HCT116 (cell line): ENCODE results near the gene CALR3.

ENCODE experiments used
- CTCF ChIP-seq, 3 experiments: fragments of 200-600 bp in 1 of 3; sonication (generic) in 1 of 3; IDR thresholded peaks in 2 of 3; conservative IDR thresholded peaks in 1 of 3; 2 replicates each; pipeline ENCODE4 v1.5.1; 2012 to 2017; ENCODE audit warnings: low read depth in 2 of 3, low read length in 2 of 3, antibody characterized with exemption in 1 of 3, borderline replicate concordance in 1 of 3, control low read depth in 1 of 3, mild to moderate bottlenecking in 1 of 3, mixed read lengths in 1 of 3, mixed run types in 1 of 3, moderate library complexity in 1 of 3; ENCODE audit not compliant: insufficient read depth in 1 of 3
- POLR2A ChIP-seq: IDR thresholded peaks from 2 replicates; pipeline ENCODE4 v1.7.0; 2011; ENCODE audit warnings: borderline replicate concordance; ENCODE audit not compliant: insufficient read depth, insufficient read length; ENCODE audit errors: extremely low read depth
- TCF7L2 ChIP-seq: IDR thresholded peaks from 2 replicates; pipeline ENCODE4 v1.7.0; 2011; ENCODE audit warnings: borderline replicate concordance, inconsistent platforms; ENCODE audit not compliant: insufficient read depth, insufficient read length; ENCODE audit errors: extremely low read depth
- YY1 ChIP-seq: IDR thresholded peaks from 2 replicates; pipeline ENCODE4 v1.6.1; 2011; ENCODE audit warnings: low read length, low read depth, moderate library complexity, mild to moderate bottlenecking; ENCODE audit not compliant: insufficient replicate concordance; ENCODE audit errors: extremely low read depth
- ZNF274 ChIP-seq: fragments of 200-500 bp; sonication (Bioruptor generic); IDR thresholded peaks from 2 replicates; pipeline ENCODE4 v1.6.1; 2014; ENCODE audit warnings: mild to moderate bottlenecking, low read depth, low read length, inconsistent platforms

GRCh38 chr19:16456652-16457194 lies 39.2 kb downstream of the CALR3 start:
- TF ChIP-seq POLR2A (no peak), YY1 (no peak), CTCF (IDR thresholded peaks at IDR 0.05 in 2 of 3, conservative IDR thresholded peaks at IDR 0.05 in 1 of 3; ENCODE audit: borderline replicate concordance in 1 of 3, insufficient read depth in 1 of 3, low read depth in 2 of 3, low read length in 2 of 3) (no peak), ZNF274 (no peak), TCF7L2 (no peak)
